Sigmoid colon (tissue), 7 donors: ENCODE results near the gene MKNK1. TPM values are rescaled to one million over a fixed set of nuclear protein-coding genes. Genes with fewer than 3 reads are reported as not detected.

Experiments
- DNase-seq: peaks from one replicate; pipeline ENCODE4 v3.0.0-alpha.2; 2019
- H3K27ac ChIP-seq, 4 donors: fragments of 200-600 bp; sonication (generic); one replicate each; pipeline ENCODE4 v1.5.1; 2016 to 2019; ENCODE audit warnings: mild to moderate bottlenecking in 1 of 4
- H3K27me3 ChIP-seq, 3 donors: fragments of 200-600 bp; sonication (generic); one replicate each; pipeline ENCODE4 v1.5.1; 2019; ENCODE audit warnings: mild to moderate bottlenecking in 1 of 3
- H3K36me3 ChIP-seq, 4 donors: fragments of 200-600 bp; sonication (generic); one replicate each; pipeline ENCODE4 v1.5.1; 2016 to 2019
- H3K4me1 ChIP-seq, 4 donors: fragments of 200-600 bp; sonication (generic); one replicate each; pipeline ENCODE4 v1.5.1; 2017 to 2019
- H3K4me3 ChIP-seq, 4 donors: fragments of 200-600 bp; sonication (generic); one replicate each; pipeline ENCODE4 v1.5.1; 2017 to 2019; ENCODE audit warnings: mild to moderate bottlenecking in 2 of 4, moderate library complexity in 1 of 4
- H3K9me3 ChIP-seq, 4 donors: fragments of 200-600 bp in 3 of 4; sonication (generic) in 3 of 4; one replicate each; pipeline versions ENCODE4 v1.5.1 to v1.6.1; 2013 to 2019
- CTCF ChIP-seq, 4 experiments: fragments of 450-650 bp in 3 of 4; fragments of 200-600 bp in 1 of 4; IDR thresholded peaks; one replicate each; pipeline ENCODE4 v1.5.1; 2016 to 2019; ENCODE audit warnings: antibody characterized with exemption in 4 of 4, mild to moderate bottlenecking in 3 of 4, moderate library complexity in 2 of 4
- EP300 ChIP-seq, 4 donors: sonication (generic); formaldehyde crosslinking; IDR thresholded peaks; one replicate each; pipeline ENCODE4 v1.6.1; 2017; ENCODE audit warnings: antibody characterized with exemption in 4 of 4
- POLR2A ChIP-seq, 2 donors: fragments of 450-650 bp; IDR thresholded peaks; one replicate each; pipeline ENCODE4 v1.6.1; 2016; ENCODE audit warnings: antibody characterized with exemption in 2 of 2, mild to moderate bottlenecking in 2 of 2, moderate library complexity in 2 of 2
- POLR2AphosphoS5 ChIP-seq, 4 donors: sonication (generic); formaldehyde crosslinking; IDR thresholded peaks; one replicate each; pipeline ENCODE4 v1.6.1; 2017; ENCODE audit warnings: antibody characterized with exemption in 4 of 4
- WGBS, 2 donors: extraction: QIAGEN DNeasy Blood & Tissue Kit; methylation state at CpG; one replicate each; pipeline ENCODE4 v1.1.7; 2013; 5-methylcytosine and 5-hydroxymethylcytosine counted together
- intact Hi-C: fragments of 100-400 bp; cut with DNase I; formaldehyde crosslinking; loops from one replicate; pipeline ENCODE4 v1.15.1; 2023
- polyA plus RNA-seq, 3 donors: library from polyadenylated mRNA; stranded (reverse); fragments of 200-250 nt; gene quantifications; one replicate each; pipeline ENCODE4 v1.2.3, GENCODE V29; 2013
- total RNA-seq, 4 donors: library from RNA; depleted of rRNA; stranded (reverse); fragments of >200 nt; gene quantifications; one replicate each; pipeline ENCODE4 v1.1.0, GENCODE V29; 2016
- donor health status: healthy with polysubstance abuse.
- donor health status: Bipolar disorder and iron deficiency.
- donor health status: healthy.

MKNK1 gene
- total and polyA plus RNA-seq, 7 donors: 15.0 to 54.3 (median 32.1) TPM

- intact Hi-C loops: no loop called here
Measured at GRCh38 chr1:46650491-46650890, 46.4 kb upstream of the MKNK1 start.

GRCh38 chr1:46649764-46650163 is 45.7 kb upstream of the MKNK1 start:
- Histone ChIP-seq H3K36me3 (peaks cover under 1 to 44% (median 10%) of the 10 kb centered on the region in 4 donors), H3K27me3 (no peaks in the 10 kb centered on the region), H3K4me1 (peaks cover 0 to 19% (median 10%) of the 10 kb centered on the region in 4 donors), H3K9me3 (peaks cover 0 to 5% (median 0%) of the 10 kb centered on the region in 4 donors), H3K27ac (no peak overlapping the region), H3K4me3 (no peak overlapping the region)
- intact Hi-C loops: no loop called here
- no peak for DNase-seq
- 97% methylated on average over 2 of the region's 2 CpGs for WGBS, 2 donors
- no peak for TF ChIP-seq EP300 (IDR thresholded peaks at IDR 0.05)
- no peak for TF ChIP-seq POLR2AphosphoS5 (IDR thresholded peaks at IDR 0.05)
- no peak for TF ChIP-seq POLR2A (IDR thresholded peaks at IDR 0.05)
- no peak for TF ChIP-seq CTCF (IDR thresholded peaks at IDR 0.05)

More at GRCh38 chr1:46650491-46650890, 46.4 kb upstream of the MKNK1 start:
- DNase-seq: no peak
- 64 to 99% methylated on average over 3 of the region's 3 CpGs for WGBS, 2 donors
- Histone ChIP-seq H3K4me1 (peaks cover 0 to 16% (median 7%) of the 10 kb centered on the region in 4 donors), H3K36me3 (peaks cover 4 to 48% (median 13%) of the 10 kb centered on the region in 4 donors), H3K27me3 (no peaks in the 10 kb centered on the region), H3K4me3 (no peak overlapping the region), H3K27ac (no peak overlapping the region), H3K9me3 (peaks cover 0 to 5% (median 0%) of the 10 kb centered on the region in 4 donors)
- no peak for TF ChIP-seq EP300 (IDR thresholded peaks at IDR 0.05)
- no peak for TF ChIP-seq CTCF (IDR thresholded peaks at IDR 0.05)
- no peak for TF ChIP-seq POLR2A (IDR thresholded peaks at IDR 0.05)
- TF ChIP-seq POLR2AphosphoS5 (IDR thresholded peaks at IDR 0.05): no peak

- Histone ChIP-seq H3K9me3 (peaks cover 0 to 5% (median 0%) of the 10 kb centered on the region in 4 donors), H3K27ac (no peak overlapping the region), H3K4me1 (peaks cover 0 to 27% (median 22%) of the 10 kb centered on the region in 4 donors), H3K27me3 (no peaks in the 10 kb centered on the region), H3K4me3 (no peak overlapping the region), H3K36me3 (peaks cover 0 to 41% (median 9%) of the 10 kb centered on the region in 4 donors)
- no peak for TF ChIP-seq EP300 (IDR thresholded peaks at IDR 0.05)
- TF ChIP-seq POLR2AphosphoS5 (IDR thresholded peaks at IDR 0.05): no peak
- TF ChIP-seq CTCF (IDR thresholded peaks at IDR 0.05): no peak
- TF ChIP-seq POLR2A (IDR thresholded peaks at IDR 0.05): no peak
- no peak for DNase-seq
- intact Hi-C loops: no loop called here
- WGBS, 2 donors: 95 to 98% methylated on average over 3 of the region's 3 CpGs
Measured at GRCh38 chr1:46647611-46648010, 43.5 kb upstream of the MKNK1 start.

GRCh38 chr1:46646844-46647243 is 42.8 kb upstream of the MKNK1 start:
- H3K4me3 ChIP-seq: no peak overlapping the region
- H3K4me1 ChIP-seq: peaks cover 0 to 30% (median 27%) of the 10 kb centered on the region in 4 donors
- no peak for DNase-seq
- intact Hi-C loops: no loop called here
- H3K36me3 ChIP-seq: peaks cover 0 to 40% (median 9%) of the 10 kb centered on the region in 4 donors
- 84 to 88% methylated on average over 2 of the region's 2 CpGs for WGBS, 2 donors
- no peak for TF ChIP-seq CTCF (IDR thresholded peaks at IDR 0.05)
- no peak for TF ChIP-seq POLR2AphosphoS5 (IDR thresholded peaks at IDR 0.05)
- TF ChIP-seq POLR2A (IDR thresholded peaks at IDR 0.05): no peak
- no peak for TF ChIP-seq EP300 (IDR thresholded peaks at IDR 0.05)
- peaks cover 0 to 5% (median 0%) of the 10 kb centered on the region in 4 donors for H3K9me3 ChIP-seq
- H3K27ac ChIP-seq: no peak overlapping the region
- H3K27me3 ChIP-seq: no peaks in the 10 kb centered on the region

- DNase-seq: no peak
- Histone ChIP-seq H3K27ac (no peak overlapping the region), H3K4me1 (peaks cover 0 to 30% (median 27%) of the 10 kb centered on the region in 4 donors), H3K9me3 (peaks cover 0 to 5% (median 0%) of the 10 kb centered on the region in 4 donors), H3K27me3 (no peaks in the 10 kb centered on the region), H3K4me3 (no peak overlapping the region), H3K36me3 (peaks cover 0 to 42% (median 9%) of the 10 kb centered on the region in 4 donors)
- TF ChIP-seq CTCF (IDR thresholded peaks at IDR 0.05): no peak
- no peak for TF ChIP-seq POLR2AphosphoS5 (IDR thresholded peaks at IDR 0.05)
- TF ChIP-seq POLR2A (IDR thresholded peaks at IDR 0.05): no peak
- no peak for TF ChIP-seq EP300 (IDR thresholded peaks at IDR 0.05)
- intact Hi-C loops: no loop called here
- WGBS, 2 donors: 89 to 90% methylated on average over 1 of the region's 1 CpG
Measured at GRCh38 chr1:46646331-46646730, 42.3 kb upstream of the MKNK1 start.
